ENCODE measurements around the gene MEG3. TPM values are rescaled to one million over a fixed set of nuclear protein-coding genes. Genes with fewer than 3 reads are reported as not detected.

The MEG3 gene
- total and polyA plus RNA-seq, 2 experiments from 2014 or later, result not detected

DNA sequence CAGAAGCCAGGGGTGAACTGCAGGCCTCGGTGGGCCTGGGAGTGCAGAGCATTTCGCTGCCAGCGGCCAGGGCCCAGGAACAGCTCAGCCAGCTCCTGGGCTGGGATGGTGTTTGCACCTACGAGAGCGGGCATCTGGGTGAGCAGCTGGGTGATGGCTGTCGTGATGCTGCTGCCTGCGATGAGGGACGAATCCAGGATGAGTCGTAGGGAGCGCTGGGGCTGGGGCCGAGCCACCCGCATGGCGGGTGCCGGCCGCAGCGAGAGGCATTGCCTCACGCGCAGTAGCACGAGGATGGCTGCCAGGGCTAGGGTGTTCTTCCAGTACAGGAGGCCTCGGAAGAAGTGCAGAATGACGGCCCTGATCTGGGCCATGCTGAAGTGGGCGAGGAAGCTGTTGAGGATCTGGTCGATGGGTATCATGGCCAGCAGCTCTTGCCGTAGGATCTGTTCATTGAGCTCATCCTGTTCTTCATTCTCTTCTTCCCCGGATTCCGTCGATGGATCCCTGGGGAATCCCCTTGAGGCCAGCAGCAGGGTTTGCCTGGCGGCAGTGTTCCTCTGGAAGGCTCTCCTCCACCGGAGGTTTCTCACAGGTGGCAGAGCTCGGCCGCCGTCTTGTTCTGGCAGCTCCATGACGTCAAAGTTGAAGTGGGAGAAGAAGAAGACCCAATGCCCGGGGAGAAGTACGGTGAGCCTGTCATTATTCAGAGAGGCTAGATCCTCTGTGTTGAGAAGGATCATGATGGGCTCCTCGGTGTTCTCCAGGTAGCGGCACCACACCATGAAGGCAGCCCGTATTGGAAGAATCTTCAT is 55.5 kb downstream of the MEG3 start:
- peaks cover 20% of the 10 kb centered on the region for H3K9me3 Mint-ChIP-seq
- no peak overlapping the region for H3K27ac ChIP-seq (ENCODE audit: low read depth)
- no peaks in the 10 kb centered on the region for H3F3A ChIP-seq (replicated peaks; ENCODE audit: low read depth)
- no peak overlapping the region for H3K4me2 ChIP-seq
- H3K9me2 ChIP-seq (ENCODE audit: insufficient read depth), result peaks cover 4% of the 10 kb centered on the region
- peaks cover 2% of the 10 kb centered on the region; the same call in 2 of the 3 replicates for H3K36me3 Mint-ChIP-seq (ENCODE audit: low read depth)
- no peak for DNase-seq (ENCODE audit: low spot score)
- no peaks in the 10 kb centered on the region for H3K27me3 ChIP-seq (ENCODE audit: insufficient read depth)
- peaks cover 8% of the 10 kb centered on the region for H3K27me3 Mint-ChIP-seq (ENCODE audit: insufficient read depth, low read depth, poor library complexity)
- no peak overlapping the region for H3K4me3 Mint-ChIP-seq
- no peak overlapping the region for H3K4me3 ChIP-seq
- no peaks in the 10 kb centered on the region for H3K4me1 ChIP-seq (ENCODE audit: insufficient read depth)
- no peaks in the 10 kb centered on the region for H3K36me3 ChIP-seq (ENCODE audit: insufficient read depth)
- H2AFZ ChIP-seq, result no peak overlapping the region
- no peaks in the 10 kb centered on the region for H3K79me2 ChIP-seq (replicated peaks; ENCODE audit: insufficient read depth)
- no peak overlapping the region for H3K27ac Mint-ChIP-seq
- no peak for ATAC-seq
- H4K20me1 ChIP-seq (replicated peaks; ENCODE audit: insufficient read depth), result no peaks in the 10 kb centered on the region
- TF ChIP-seq ZNF462 (CRISPR knock-in tag; IDR thresholded peaks at IDR 0.05), result no peak
- no peaks in the 10 kb centered on the region; the same call in 2 of the 3 replicates for H3K4me1 Mint-ChIP-seq

GRCh38 chr14:100882026-100882967 is 56.4 kb downstream of the MEG3 start:
- no peaks in the 10 kb centered on the region; the same call in 2 of the 3 replicates for H3K4me1 Mint-ChIP-seq
- peaks cover 20% of the 10 kb centered on the region for H3K9me3 Mint-ChIP-seq
- no peak overlapping the region for H3K27ac ChIP-seq (ENCODE audit: low read depth)
- DNase-seq (ENCODE audit: low spot score), result no peak
- no peaks in the 10 kb centered on the region for H3K27me3 ChIP-seq (ENCODE audit: insufficient read depth)
- no peak for ATAC-seq
- H3K4me1 ChIP-seq (ENCODE audit: insufficient read depth), result no peaks in the 10 kb centered on the region
- no peak overlapping the region for H3K4me2 ChIP-seq
- H3K36me3 Mint-ChIP-seq (ENCODE audit: low read depth), result peaks cover 2% of the 10 kb centered on the region; the same call in 2 of the 3 replicates
- H3K79me2 ChIP-seq (replicated peaks; ENCODE audit: insufficient read depth), result no peaks in the 10 kb centered on the region
- H3K4me3 Mint-ChIP-seq, result no peak overlapping the region
- no peaks in the 10 kb centered on the region for H3F3A ChIP-seq (replicated peaks; ENCODE audit: low read depth)
- peaks cover 2% of the 10 kb centered on the region for H3K27me3 Mint-ChIP-seq (ENCODE audit: insufficient read depth, low read depth, poor library complexity)
- peaks cover 4% of the 10 kb centered on the region for H3K9me2 ChIP-seq (ENCODE audit: insufficient read depth)
- no peak overlapping the region for H2AFZ ChIP-seq
- no peak overlapping the region for H3K4me3 ChIP-seq
- H4K20me1 ChIP-seq (replicated peaks; ENCODE audit: insufficient read depth), result no peaks in the 10 kb centered on the region
- no peaks in the 10 kb centered on the region for H3K36me3 ChIP-seq (ENCODE audit: insufficient read depth)
- no peak overlapping the region for H3K27ac Mint-ChIP-seq
- TF ChIP-seq ZNF114 (CRISPR knock-in tag; IDR thresholded peaks at IDR 0.05) (no peak), REST (IDR thresholded peaks at IDR 0.05; ENCODE audit: unreplicated experiment) (no peak), POLR2AphosphoS5 (IDR thresholded peaks at IDR 0.05; ENCODE audit: low read depth) (no peak), CREB1 (CRISPR knock-in tag; IDR thresholded peaks at IDR 0.05; ENCODE audit: low read depth) (no peak)
- TF ChIP-seq, protein P1, sequence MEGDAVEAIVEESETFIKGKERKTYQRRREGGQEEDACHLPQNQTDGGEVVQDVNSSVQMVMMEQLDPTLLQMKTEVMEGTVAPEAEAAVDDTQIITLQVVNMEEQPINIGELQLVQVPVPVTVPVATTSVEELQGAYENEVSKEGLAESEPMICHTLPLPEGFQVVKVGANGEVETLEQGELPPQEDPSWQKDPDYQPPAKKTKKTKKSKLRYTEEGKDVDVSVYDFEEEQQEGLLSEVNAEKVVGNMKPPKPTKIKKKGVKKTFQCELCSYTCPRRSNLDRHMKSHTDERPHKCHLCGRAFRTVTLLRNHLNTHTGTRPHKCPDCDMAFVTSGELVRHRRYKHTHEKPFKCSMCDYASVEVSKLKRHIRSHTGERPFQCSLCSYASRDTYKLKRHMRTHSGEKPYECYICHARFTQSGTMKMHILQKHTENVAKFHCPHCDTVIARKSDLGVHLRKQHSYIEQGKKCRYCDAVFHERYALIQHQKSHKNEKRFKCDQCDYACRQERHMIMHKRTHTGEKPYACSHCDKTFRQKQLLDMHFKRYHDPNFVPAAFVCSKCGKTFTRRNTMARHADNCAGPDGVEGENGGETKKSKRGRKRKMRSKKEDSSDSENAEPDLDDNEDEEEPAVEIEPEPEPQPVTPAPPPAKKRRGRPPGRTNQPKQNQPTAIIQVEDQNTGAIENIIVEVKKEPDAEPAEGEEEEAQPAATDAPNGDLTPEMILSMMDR (conservative IDR thresholded peaks at IDR 0.05; ENCODE audit: low read depth in 2 of 2), result no peak

Measured in GM23338 (cell line).